Neural crest cell (in vitro differentiated cells): ENCODE measurements around the gene SH3PXD2A. TPM values are rescaled to one million over a fixed set of nuclear protein-coding genes. Genes with fewer than 3 reads are reported as not detected.

Experiments used
- DNase-seq: peaks from one replicate; pipeline ENCODE4 v3.0.0; 2021; ENCODE audit warnings: low read depth, mixed read lengths, low spot score
- H3K27ac Mint-ChIP-seq: one replicate; pipeline ENCODE4 v1.8.0; 2021; ENCODE audit warnings: mild to moderate bottlenecking, mixed read lengths; ENCODE audit not compliant: unreplicated experiment
- H3K27me3 Mint-ChIP-seq: 2 replicates; pipeline ENCODE4 v1.8.0; 2021; ENCODE audit warnings: low read depth, mild to moderate bottlenecking, mixed read lengths
- H3K36me3 Mint-ChIP-seq: 2 replicates; pipeline ENCODE4 v1.8.0; 2021; ENCODE audit warnings: low read depth, mild to moderate bottlenecking, mixed read lengths
- H3K4me1 Mint-ChIP-seq: 2 replicates; pipeline ENCODE4 v1.8.0; 2021; ENCODE audit warnings: mixed read lengths
- H3K4me3 Mint-ChIP-seq: one replicate; pipeline ENCODE4 v1.8.0; 2021; ENCODE audit warnings: mild to moderate bottlenecking, mixed read lengths
- H3K9me3 Mint-ChIP-seq: 2 replicates; pipeline ENCODE4 v1.8.0; 2021; ENCODE audit warnings: mixed read lengths
- total RNA-seq: library from RNA; stranded (reverse); gene quantifications from 2 replicates; pipeline ENCODE4 v1.2.1, GENCODE V29; 2021
- TF ChIP-seq, protein P1 (sequence below): fragments of 200-600 bp; sonication (generic); conservative IDR thresholded peaks from 2 replicates; pipeline ENCODE4 v1.5.0; 2021; ENCODE audit warnings: antibody characterized with exemption, mild to moderate bottlenecking

The SH3PXD2A gene
- total RNA-seq, 1 donor from 2014 or later = 22.8 TPM

DNA sequence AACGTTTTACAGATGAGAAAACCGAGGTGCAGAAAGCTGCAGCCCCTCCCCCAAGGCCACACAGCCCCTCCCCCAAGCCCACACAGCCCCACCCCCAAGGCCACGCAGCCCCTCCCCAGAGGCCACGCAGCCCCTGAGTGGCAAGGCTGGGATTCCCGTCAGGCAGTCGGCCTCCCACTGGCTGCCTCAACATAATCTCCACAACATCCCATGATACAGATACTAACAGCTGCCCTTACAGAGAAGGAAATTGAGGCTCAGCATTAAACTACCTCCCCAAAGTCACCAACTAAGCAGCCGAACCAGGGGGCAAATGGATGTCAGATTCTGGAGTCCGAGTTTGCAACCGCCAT lies 15.9 kb downstream of the SH3PXD2A start:
- DNase-seq = no peak
- Mint-ChIP-seq H3K4me1 (peaks cover 60% of the 10 kb centered on the region), H3K4me3 (no peak overlapping the region), H3K36me3 (no peaks in the 10 kb centered on the region), H3K27me3 (no peaks in the 10 kb centered on the region), H3K9me3 (no peaks in the 10 kb centered on the region), H3K27ac (no peak overlapping the region)
- TF ChIP-seq, protein P1, sequence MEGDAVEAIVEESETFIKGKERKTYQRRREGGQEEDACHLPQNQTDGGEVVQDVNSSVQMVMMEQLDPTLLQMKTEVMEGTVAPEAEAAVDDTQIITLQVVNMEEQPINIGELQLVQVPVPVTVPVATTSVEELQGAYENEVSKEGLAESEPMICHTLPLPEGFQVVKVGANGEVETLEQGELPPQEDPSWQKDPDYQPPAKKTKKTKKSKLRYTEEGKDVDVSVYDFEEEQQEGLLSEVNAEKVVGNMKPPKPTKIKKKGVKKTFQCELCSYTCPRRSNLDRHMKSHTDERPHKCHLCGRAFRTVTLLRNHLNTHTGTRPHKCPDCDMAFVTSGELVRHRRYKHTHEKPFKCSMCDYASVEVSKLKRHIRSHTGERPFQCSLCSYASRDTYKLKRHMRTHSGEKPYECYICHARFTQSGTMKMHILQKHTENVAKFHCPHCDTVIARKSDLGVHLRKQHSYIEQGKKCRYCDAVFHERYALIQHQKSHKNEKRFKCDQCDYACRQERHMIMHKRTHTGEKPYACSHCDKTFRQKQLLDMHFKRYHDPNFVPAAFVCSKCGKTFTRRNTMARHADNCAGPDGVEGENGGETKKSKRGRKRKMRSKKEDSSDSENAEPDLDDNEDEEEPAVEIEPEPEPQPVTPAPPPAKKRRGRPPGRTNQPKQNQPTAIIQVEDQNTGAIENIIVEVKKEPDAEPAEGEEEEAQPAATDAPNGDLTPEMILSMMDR = no peak

DNA sequence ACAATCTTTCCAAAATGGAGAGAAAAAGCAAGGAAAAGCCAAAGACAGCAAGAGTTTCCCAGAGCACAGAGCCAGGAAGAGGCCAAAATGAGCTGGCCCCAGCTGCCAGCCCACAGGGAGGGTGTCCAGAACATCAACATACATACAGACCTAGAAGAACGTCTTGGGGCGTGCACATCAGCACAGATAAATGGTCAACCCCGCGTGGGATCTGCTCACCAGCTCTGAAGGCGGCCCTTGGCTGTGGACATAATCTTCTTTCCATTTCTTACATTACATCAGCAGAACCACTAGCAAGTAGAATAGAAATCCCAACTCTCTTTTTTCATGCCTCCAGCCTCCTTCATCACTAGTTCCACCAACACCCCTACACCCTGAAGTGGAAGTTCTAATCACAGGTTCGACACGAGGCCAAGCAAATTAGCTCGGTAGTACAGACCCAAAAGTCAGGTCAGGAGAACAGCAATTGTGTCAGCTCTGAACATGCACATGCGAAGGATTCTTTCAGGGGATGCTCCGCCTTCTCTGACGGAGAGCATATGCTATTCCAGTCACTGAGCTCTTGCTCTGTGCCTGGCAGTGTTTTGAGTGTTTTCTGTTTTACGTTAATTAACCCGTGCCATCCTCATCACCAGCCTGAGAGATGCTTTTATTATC lies 16.4 kb downstream of the SH3PXD2A start:
- TF ChIP-seq, protein P1 = no peak
- H3K27ac Mint-ChIP-seq = no peak overlapping the region
- H3K36me3 Mint-ChIP-seq = no peaks in the 10 kb centered on the region
- no peaks in the 10 kb centered on the region for H3K27me3 Mint-ChIP-seq
- H3K9me3 Mint-ChIP-seq = no peaks in the 10 kb centered on the region
- no peak overlapping the region for H3K4me3 Mint-ChIP-seq
- H3K4me1 Mint-ChIP-seq = peaks cover 63% of the 10 kb centered on the region
- no peak for DNase-seq

DNA sequence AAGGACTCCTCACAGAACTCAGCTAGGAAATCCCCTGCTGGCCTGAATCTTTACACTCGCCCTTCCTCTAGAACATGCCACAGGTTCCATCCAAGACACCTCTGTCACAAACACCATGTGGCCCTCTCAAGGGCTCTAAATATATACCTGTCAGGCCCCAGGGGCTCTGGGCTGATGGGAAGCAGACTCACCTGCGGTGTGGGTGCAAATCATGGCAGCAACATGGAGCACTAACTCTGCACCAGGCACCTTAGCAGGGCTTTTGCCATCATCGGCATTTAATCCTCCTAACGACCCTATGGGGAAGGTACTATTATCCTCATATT lies 17.3 kb downstream of the SH3PXD2A start:
- H3K4me3 Mint-ChIP-seq = no peak overlapping the region
- H3K27ac Mint-ChIP-seq = no peak overlapping the region
- TF ChIP-seq, protein P1 = no peak
- peaks cover 66% of the 10 kb centered on the region for H3K4me1 Mint-ChIP-seq
- no peaks in the 10 kb centered on the region for H3K9me3 Mint-ChIP-seq
- DNase-seq = no peak
- H3K36me3 Mint-ChIP-seq = peaks cover 3% of the 10 kb centered on the region
- no peaks in the 10 kb centered on the region for H3K27me3 Mint-ChIP-seq

DNA sequence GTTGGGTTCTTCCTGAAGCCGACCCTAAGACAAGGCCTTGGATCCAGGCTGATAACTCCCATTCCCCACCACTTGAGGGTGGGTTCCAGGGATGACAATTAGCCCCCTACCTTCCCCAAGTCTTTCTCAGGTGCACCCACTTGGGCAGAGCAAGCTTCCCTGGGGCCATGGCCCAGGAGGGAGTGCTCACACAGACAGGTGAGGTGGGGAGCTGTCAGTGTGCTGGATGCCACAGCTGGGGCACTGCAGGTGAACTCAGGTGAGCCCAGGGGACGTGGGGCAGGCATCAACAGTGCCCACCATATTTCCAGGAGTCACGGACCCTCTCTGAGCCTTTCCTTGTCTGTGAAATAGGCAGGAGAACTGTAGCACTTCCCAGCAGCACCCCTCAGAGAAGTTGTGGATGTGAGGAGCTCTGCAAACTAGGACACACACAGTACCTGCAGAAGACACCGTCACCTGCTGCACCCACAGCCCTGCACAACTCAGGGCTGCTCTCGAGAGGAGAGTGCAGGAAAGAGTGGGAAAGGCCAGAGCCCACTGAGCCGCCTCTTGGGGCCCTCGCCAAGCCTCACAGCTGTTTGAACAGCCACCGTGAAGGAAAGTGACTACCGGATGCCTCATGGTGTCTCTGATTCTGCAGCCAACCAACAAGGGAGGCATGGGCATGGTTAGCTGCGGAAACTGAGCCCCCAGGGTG lies 17.9 kb downstream of the SH3PXD2A start:
- H3K27me3 Mint-ChIP-seq = no peaks in the 10 kb centered on the region
- H3K36me3 Mint-ChIP-seq = peaks cover 3% of the 10 kb centered on the region
- H3K27ac Mint-ChIP-seq = no peak overlapping the region
- peaks cover 64% of the 10 kb centered on the region for H3K4me1 Mint-ChIP-seq
- no peak for DNase-seq
- H3K9me3 Mint-ChIP-seq = no peaks in the 10 kb centered on the region
- TF ChIP-seq, protein P1 = no peak
- H3K4me3 Mint-ChIP-seq = no peak overlapping the region

DNA sequence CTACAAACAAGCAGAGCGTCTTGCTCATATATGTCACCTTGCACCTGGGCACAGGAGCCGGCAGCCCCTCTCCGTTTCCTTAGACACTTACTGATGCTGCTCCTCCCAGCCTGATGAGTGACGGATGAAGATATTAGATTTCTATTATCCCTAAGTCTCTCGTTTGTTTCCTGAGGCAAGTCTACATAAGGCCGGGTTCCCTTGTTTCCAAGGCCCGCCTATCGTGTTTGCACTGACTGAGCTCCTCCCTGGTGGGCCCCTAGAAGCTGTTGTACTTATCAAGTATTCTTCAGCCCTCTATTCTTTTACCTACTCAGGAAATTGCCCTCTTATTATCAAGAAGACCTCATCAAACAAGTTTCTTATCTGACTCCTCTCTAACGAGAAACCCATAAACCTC lies 18.5 kb downstream of the SH3PXD2A start:
- Mint-ChIP-seq H3K4me1 (peaks cover 63% of the 10 kb centered on the region), H3K27me3 (no peaks in the 10 kb centered on the region), H3K27ac (no peak overlapping the region), H3K36me3 (peaks cover 5% of the 10 kb centered on the region), H3K9me3 (peaks cover 2% of the 10 kb centered on the region), H3K4me3 (no peak overlapping the region)
- DNase-seq = no peak
- TF ChIP-seq, protein P1 = no peak
